ENCODE data around the gene OTOP3. TPM values are rescaled to one million over a fixed set of nuclear protein-coding genes. Genes with fewer than 3 reads are reported as not detected.

Gene OTOP3
- total and polyA plus RNA-seq, 2 donors (not counting 3 experiments of a cell fraction or from before 2014, with no cell fraction given) = not detected

DNA sequence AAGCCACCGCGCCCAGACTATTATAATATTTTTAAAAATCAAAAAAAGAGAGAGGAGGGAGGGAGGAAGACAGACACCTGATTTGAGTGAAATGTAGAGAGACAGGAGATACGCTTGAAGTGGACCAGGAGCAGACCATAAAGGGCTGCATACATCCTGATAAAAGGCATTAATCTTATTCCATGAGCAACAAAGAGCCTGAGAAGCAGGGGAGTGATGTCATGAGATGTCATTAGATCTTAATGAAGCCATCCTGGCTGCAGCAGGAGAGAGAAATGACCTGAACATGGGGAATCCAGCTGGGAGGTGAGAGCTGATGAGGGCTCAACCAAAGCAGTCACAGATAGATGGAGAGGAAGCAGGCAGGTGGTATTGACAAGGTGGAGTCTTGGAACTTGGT is 42.1 kb downstream of the OTOP3 start:
- dilution Hi-C loops (cut with MboI; ENCODE audit: extremely low pct_ligation_motif_present, low sequenced_read_pairs) (no loop called here), intact Hi-C loops (cut with micrococcal nuclease) (no loop called here)
- H3K27ac ChIP-seq (ENCODE audit: insufficient read depth, low read depth, low read length) = no peak overlapping the region
- H4K20me1 ChIP-seq (replicated peaks; ENCODE audit: control insufficient read depth, extremely low read depth, insufficient read depth, low read length) = no peaks in the 10 kb centered on the region
- H3K9me3 ChIP-seq (replicated peaks; ENCODE audit: control insufficient read depth, insufficient read depth, low read length) = no peaks in the 10 kb centered on the region
- BruUV-seq (replicated peaks) = no TSS peak
- H3K4me2 ChIP-seq (ENCODE audit: insufficient read depth, low read length) = no peak overlapping the region
- H3K36me3 ChIP-seq (ENCODE audit: control insufficient read depth in 2 of 2, extremely low read depth in 1 of 2, insufficient read depth in 2 of 2, low read length in 2 of 2) = no peaks in the 10 kb centered on the region
- CTCF ChIA-PET = interaction anchor here (1.7 kb wide), 1 partner anchor 14 kb away, joined by 3 read pairs; no protein-coding TSS in a partner anchor
- POLR2A ChIA-PET = no interaction called here
- FAIRE-seq (no peak), DNase-seq (ENCODE audit: low read depth, low spot score) (no peak)
- H3K9ac ChIP-seq (replicated peaks; ENCODE audit: extremely low read depth, insufficient read depth, low read length) = no peak overlapping the region
- H3K79me2 ChIP-seq (ENCODE audit: control insufficient read depth, insufficient read depth, low read length) = no peaks in the 10 kb centered on the region
- H3K4me3 ChIP-seq (replicated peaks in 1 of 3; ENCODE audit: insufficient read depth in 1 of 3, low read depth in 1 of 3, low read length in 3 of 3) = no peak overlapping the region
- peaks cover 5 to 6% of the 10 kb centered on the region in 2 experiments for H3K27me3 ChIP-seq (ENCODE audit: control insufficient read depth in 2 of 2, insufficient read depth in 2 of 2, low read length in 2 of 2)
- H3K9me1 ChIP-seq (replicated peaks; ENCODE audit: control insufficient read depth, extremely low read depth, insufficient read depth, low read length) = no peaks in the 10 kb centered on the region
- TF ChIP-seq MYC (IDR thresholded peaks at IDR 0.05; ENCODE audit: low read depth, low read length) (no peak), POLR2A (IDR thresholded peaks at IDR 0.05; ENCODE audit: low read depth, low read length) (no peak), FOS (IDR thresholded peaks at IDR 0.05; ENCODE audit: borderline replicate concordance, insufficient read depth, low read length) (no peak), POLR2AphosphoS5 (IDR thresholded peaks at IDR 0.05; ENCODE audit: insufficient read depth, low read depth, low read length) (no peak), MAX (IDR thresholded peaks at IDR 0.05; ENCODE audit: insufficient read depth, insufficient read length) (no peak), CTCF (IDR thresholded peaks at IDR 0.05; ENCODE audit: extremely low read depth in 1 of 2, insufficient read depth in 1 of 2, low read depth in 1 of 2, low read length in 2 of 2) (no peak), EZH2 (IDR thresholded peaks at IDR 0.05; ENCODE audit: borderline replicate concordance, low read depth, low read length, severe bottlenecking) (no peak), GATA2 (IDR thresholded peaks at IDR 0.05; ENCODE audit: insufficient read depth, insufficient read length, low read depth, low read length) (no peak), JUN (IDR thresholded peaks at IDR 0.05; ENCODE audit: borderline replicate concordance, insufficient read depth, insufficient read length, low read depth) (no peak)
- peaks cover 11% of the 10 kb centered on the region for H3K4me1 ChIP-seq (ENCODE audit: control insufficient read depth, extremely low read depth, insufficient read depth, low read length)
- no peak overlapping the region for H2AFZ ChIP-seq (ENCODE audit: low read depth, low read length)

Measured in endothelial cell of umbilical vein (primary cell).